Activated naive CD8-positive, alpha-beta T cell treated with anti-CD3 and anti-CD28 coated beads for 36 hours (primary cell): ENCODE data around the gene RGS17. TPM values are rescaled to one million over a fixed set of nuclear protein-coding genes. Genes with fewer than 3 reads are reported as not detected.

ENCODE experiments used
- DNase-seq: peaks from one replicate; pipeline ENCODE4 v3.0.0; 2021
- H3K27ac Mint-ChIP-seq: one replicate; pipeline ENCODE4 v1.8.0; 2022; ENCODE audit warnings: mild to moderate bottlenecking, moderate library complexity, mixed read lengths
- H3K27me3 Mint-ChIP-seq: one replicate; pipeline ENCODE4 v1.8.0; 2022; ENCODE audit warnings: mild to moderate bottlenecking, mixed read lengths
- H3K36me3 Mint-ChIP-seq: one replicate; pipeline ENCODE4 v1.8.0; 2021; ENCODE audit warnings: mild to moderate bottlenecking, mixed read lengths
- H3K4me1 Mint-ChIP-seq: one replicate; pipeline ENCODE4 v1.8.0; 2021; ENCODE audit warnings: mixed read lengths
- H3K4me3 Mint-ChIP-seq: one replicate; pipeline ENCODE4 v1.8.0; 2022; ENCODE audit warnings: mild to moderate bottlenecking, moderate library complexity, mixed read lengths
- H3K9me3 Mint-ChIP-seq: one replicate; pipeline ENCODE4 v1.8.0; 2022; ENCODE audit warnings: mixed read lengths
- total RNA-seq, 2 experiments: library from RNA; stranded (reverse); gene quantifications; one replicate each; pipeline ENCODE4 v1.2.3, GENCODE V29; 2021

Gene RGS17
- total RNA-seq, 2 experiments from 2014 or later, result not detected

DNA sequence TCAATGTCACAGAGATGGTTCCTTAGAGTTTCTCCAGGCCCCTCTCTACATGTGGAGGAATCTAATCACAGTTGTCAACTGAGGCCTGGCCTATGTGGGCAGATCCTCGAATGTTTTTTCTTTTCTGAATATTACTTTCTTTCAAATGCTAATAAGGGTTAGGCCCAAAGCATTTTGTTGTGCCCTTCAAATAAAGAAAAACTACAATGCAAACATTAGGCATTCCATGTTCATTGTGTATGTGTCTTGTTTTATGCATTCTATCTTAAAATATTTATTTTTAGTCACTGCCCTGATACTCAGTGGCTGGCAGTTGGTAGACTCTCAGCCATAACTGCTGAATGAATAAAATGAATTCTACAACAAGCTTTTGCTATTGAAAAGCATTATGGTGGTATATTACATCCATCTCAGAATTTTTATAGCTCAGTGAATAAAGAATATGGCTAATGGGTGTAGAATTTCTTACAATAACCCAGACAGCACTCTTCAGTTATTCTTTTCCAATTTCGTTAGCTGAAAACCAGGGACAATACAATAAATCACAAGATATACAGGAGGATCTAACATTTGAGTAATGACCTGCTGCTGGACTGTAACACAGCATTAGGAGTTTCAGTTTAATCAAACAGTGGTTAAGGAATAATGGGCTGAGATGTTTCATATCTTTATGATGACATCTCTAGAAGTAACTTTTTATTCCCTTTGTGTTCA is 28.3 kb downstream of the RGS17 start:
- Mint-ChIP-seq H3K9me3 (no peaks in the 10 kb centered on the region), H3K4me3 (no peak overlapping the region), H3K4me1 (no peaks in the 10 kb centered on the region), H3K27me3 (peaks cover 8% of the 10 kb centered on the region), H3K36me3 (no peaks in the 10 kb centered on the region), H3K27ac (no peak overlapping the region)
- no peak for DNase-seq

DNA sequence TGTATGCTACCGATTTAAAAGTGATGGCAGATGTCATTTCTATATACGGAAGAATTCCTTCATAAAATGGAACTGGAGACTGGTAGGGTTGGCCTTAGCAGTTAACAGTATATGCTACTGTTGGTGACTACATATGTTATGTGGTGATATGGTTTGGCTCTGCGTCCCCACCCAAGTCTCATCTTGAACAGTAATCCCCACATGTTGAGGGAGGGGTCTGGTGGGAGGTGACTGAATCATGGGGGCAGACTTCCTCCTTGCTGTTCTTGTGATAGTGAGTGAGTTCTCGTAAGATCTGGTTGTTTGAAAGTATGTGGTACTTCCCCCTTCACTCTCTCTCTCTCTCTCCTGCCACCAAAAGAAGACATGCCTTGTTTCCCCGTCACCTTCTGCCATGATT is 29.6 kb downstream of the RGS17 start:
- H3K4me1 Mint-ChIP-seq, result no peaks in the 10 kb centered on the region
- H3K27ac Mint-ChIP-seq, result no peak overlapping the region
- H3K27me3 Mint-ChIP-seq, result peaks cover 13% of the 10 kb centered on the region
- H3K9me3 Mint-ChIP-seq, result no peaks in the 10 kb centered on the region
- DNase-seq, result no peak
- no peak overlapping the region for H3K4me3 Mint-ChIP-seq
- H3K36me3 Mint-ChIP-seq, result no peaks in the 10 kb centered on the region

DNA sequence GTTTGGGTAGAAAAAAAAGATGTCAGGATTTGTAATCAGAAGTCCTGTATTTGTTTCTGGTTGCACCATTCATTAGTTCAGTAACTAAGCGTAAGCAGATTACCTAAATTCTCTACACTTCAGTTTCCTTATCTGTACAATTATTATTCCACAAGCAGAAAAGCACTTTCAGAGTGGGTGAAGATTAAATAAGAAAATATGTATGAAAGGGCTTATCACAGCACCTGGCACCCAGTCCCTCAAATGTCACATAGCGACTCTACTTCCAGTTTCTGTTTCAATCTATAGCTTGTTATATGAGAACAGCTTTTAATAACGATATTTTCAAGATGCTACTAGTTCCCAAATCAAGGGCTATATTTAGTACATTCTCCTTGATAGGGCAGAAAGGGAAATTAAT is 31.4 kb downstream of the RGS17 start:
- Mint-ChIP-seq H3K36me3 (no peaks in the 10 kb centered on the region), H3K27ac (no peak overlapping the region), H3K27me3 (peaks cover 8% of the 10 kb centered on the region), H3K9me3 (no peaks in the 10 kb centered on the region), H3K4me1 (no peaks in the 10 kb centered on the region), H3K4me3 (no peak overlapping the region)
- DNase-seq, result no peak

DNA sequence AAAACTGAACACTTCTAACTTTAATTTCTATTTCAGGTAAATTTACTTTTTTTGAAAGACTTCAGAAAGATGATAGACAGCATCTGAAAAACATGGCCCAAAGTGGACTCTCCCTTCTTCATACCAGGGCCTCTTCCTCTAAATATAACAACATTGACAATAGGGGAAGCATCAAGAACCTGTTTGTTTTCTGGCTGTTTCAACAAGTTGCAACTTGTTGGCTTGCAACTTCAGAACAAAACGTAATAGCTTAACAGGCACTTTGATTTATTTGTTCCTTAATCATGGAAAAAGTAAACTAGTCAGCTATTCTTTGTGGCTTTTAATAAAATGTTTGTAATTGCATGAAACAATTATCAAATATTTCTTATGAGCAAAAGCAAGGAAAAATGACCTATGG is 34.3 kb downstream of the RGS17 start:
- Mint-ChIP-seq H3K4me1 (peaks cover 5% of the 10 kb centered on the region), H3K4me3 (no peak overlapping the region), H3K36me3 (no peaks in the 10 kb centered on the region), H3K9me3 (no peaks in the 10 kb centered on the region), H3K27me3 (peaks cover 12% of the 10 kb centered on the region), H3K27ac (no peak overlapping the region)
- no peak for DNase-seq

DNA sequence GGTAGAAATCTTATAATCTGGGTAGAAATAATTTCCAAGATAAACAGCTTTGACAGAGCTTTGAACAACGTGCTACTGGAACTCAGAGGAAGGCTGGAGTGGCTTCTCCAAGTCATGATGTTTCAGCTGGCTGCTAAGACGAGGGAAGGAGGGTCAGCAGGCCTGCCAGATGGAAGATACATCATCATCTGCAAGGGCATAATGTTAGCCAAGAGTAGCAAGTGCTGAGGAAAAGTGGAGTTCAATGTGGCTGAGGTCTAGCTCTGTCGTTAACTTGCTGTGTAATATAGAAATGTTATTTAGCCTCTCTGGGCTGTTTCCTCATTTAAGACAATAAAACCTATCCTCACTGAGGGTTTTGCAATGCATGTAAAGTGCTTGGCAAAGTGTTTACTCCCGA is 35.1 kb downstream of the RGS17 start:
- no peak for DNase-seq
- H3K36me3 Mint-ChIP-seq, result no peaks in the 10 kb centered on the region
- H3K27me3 Mint-ChIP-seq, result peaks cover 12% of the 10 kb centered on the region
- H3K4me1 Mint-ChIP-seq, result peaks cover 5% of the 10 kb centered on the region
- no peak overlapping the region for H3K27ac Mint-ChIP-seq
- no peak overlapping the region for H3K4me3 Mint-ChIP-seq
- no peaks in the 10 kb centered on the region for H3K9me3 Mint-ChIP-seq

- DNase-seq, result no peak
- peaks cover 5% of the 10 kb centered on the region for H3K4me1 Mint-ChIP-seq
- H3K9me3 Mint-ChIP-seq, result no peaks in the 10 kb centered on the region
- no peak overlapping the region for H3K27ac Mint-ChIP-seq
- peaks cover 8% of the 10 kb centered on the region for H3K27me3 Mint-ChIP-seq
- no peak overlapping the region for H3K4me3 Mint-ChIP-seq
- H3K36me3 Mint-ChIP-seq, result no peaks in the 10 kb centered on the region
Observed at GRCh38 chr6:153092082-153093013, 38.7 kb downstream of the RGS17 start.

DNA sequence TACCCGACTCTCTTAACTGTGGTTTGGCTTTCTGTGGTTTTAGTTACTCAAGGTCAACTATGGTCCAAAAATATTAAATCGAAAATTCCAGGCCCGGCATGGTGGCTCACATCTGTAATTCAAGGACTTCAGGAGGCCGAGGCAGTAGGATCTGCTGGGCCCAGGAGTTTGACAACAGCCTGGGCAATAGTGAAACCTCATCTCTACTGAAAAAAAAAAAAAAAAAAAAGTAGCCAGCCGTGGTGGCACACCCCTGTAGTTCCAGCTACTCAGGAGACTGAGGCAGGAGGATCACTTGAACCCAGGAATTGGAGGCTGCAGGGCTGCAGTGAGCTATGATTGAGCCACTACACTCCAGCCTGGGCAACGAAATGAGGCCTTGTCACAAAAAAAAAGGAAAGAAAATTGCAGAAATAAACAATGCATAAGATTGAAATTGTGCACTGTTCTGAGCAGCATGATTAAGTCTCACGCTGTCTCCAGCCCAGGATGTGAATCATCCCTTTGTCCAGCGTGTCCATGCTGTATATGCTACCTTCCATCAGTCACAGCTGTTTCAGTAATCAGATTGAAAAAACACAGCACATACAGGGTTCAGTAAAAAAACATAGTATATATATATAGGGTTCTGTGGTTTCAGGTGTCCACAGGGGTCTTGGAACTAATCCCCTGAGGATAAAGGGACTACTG is 40.7 kb downstream of the RGS17 start:
- H3K4me1 Mint-ChIP-seq, result peaks cover 5% of the 10 kb centered on the region
- H3K27me3 Mint-ChIP-seq, result peaks cover 13% of the 10 kb centered on the region
- H3K4me3 Mint-ChIP-seq, result no peak overlapping the region
- no peaks in the 10 kb centered on the region for H3K36me3 Mint-ChIP-seq
- H3K27ac Mint-ChIP-seq, result no peak overlapping the region
- no peaks in the 10 kb centered on the region for H3K9me3 Mint-ChIP-seq
- DNase-seq, result no peak

DNA sequence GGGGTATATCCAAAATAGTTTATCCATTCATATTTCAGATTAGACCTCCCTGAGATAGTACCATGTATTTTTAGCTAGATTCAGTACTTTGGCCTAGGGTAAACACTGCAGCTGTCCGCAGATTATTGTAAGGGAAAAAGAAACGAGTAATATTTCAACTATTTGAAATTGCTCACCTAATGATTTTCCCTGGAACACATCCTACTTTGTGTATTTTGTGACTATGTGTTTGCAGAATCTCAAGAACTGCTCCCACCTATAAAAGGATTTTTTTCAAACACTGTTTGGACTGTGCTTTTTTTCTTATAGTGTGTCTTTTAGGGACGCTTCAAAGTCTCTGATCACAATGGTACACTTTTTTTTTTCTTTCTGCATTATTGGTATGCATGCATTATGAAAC is 42.3 kb downstream of the RGS17 start:
- H3K9me3 Mint-ChIP-seq, result no peaks in the 10 kb centered on the region
- no peak overlapping the region for H3K27ac Mint-ChIP-seq
- H3K4me1 Mint-ChIP-seq, result peaks cover 5% of the 10 kb centered on the region
- no peaks in the 10 kb centered on the region for H3K36me3 Mint-ChIP-seq
- H3K4me3 Mint-ChIP-seq, result no peak overlapping the region
- no peak for DNase-seq
- peaks cover 23% of the 10 kb centered on the region for H3K27me3 Mint-ChIP-seq

DNA sequence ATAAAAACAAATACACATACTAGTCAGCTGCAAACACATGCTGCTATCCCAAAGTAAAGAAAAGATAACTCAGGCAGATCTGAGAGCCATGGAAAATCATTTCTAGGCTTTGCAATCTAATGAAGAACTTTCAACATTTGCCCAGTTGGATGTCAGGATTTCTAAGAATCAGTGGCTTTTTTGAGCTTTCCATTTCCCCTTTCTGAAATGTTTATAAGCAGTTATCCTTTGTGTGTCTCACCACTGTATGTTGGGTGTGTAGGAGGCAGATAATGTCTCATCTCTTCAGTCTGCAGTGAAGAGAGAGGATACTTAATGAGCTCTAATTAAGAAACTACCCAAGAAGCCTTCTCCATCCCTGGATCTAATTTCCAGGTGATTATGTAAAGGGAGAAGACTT is 43.6 kb downstream of the RGS17 start:
- DNase-seq, result no peak
- no peak overlapping the region for H3K4me3 Mint-ChIP-seq
- H3K9me3 Mint-ChIP-seq, result no peaks in the 10 kb centered on the region
- no peaks in the 10 kb centered on the region for H3K36me3 Mint-ChIP-seq
- H3K27me3 Mint-ChIP-seq, result peaks cover 25% of the 10 kb centered on the region
- peaks cover under 1% of the 10 kb centered on the region for H3K4me1 Mint-ChIP-seq
- no peak overlapping the region for H3K27ac Mint-ChIP-seq

DNA sequence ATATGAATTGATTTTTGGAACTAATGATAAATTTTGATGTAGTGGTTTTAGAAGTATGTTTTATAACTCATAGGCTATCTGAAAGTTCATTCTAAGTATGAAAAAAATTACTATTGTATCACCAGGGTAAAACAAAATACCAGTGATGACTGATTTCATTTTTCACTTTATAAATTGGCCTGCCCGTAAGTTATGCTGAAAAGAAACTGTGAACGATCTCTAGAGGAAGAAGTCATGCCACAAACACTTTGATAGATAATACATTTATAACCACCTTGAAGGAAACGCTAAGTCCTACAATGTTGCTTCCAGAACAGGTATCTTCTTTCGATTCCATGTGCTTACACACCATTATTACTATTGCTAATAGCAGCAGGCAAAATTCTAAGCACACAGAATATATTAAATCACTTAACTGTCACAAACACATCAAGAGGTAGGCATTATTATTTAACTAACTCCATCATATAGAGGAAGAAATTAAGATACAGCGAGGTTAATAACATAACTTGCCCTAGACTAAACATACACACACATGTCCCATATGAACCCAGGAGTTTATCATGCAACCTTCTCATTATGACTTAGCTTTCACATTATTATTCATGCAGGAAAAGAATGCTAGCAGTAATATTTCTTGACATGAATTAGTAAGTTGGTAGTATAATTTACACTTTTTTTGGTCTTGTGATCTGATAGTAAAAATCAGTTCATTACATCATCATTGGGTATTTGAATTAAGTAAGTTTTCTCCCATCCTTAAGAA is 44.7 kb downstream of the RGS17 start:
- no peak for DNase-seq
- peaks cover 33% of the 10 kb centered on the region for H3K27me3 Mint-ChIP-seq
- no peaks in the 10 kb centered on the region for H3K9me3 Mint-ChIP-seq
- H3K4me3 Mint-ChIP-seq, result no peak overlapping the region
- H3K4me1 Mint-ChIP-seq, result no peaks in the 10 kb centered on the region
- H3K36me3 Mint-ChIP-seq, result no peaks in the 10 kb centered on the region
- no peak overlapping the region for H3K27ac Mint-ChIP-seq

- DNase-seq, result no peak
- H3K4me3 Mint-ChIP-seq, result no peak overlapping the region
- no peaks in the 10 kb centered on the region for H3K4me1 Mint-ChIP-seq
- no peak overlapping the region for H3K27ac Mint-ChIP-seq
- H3K9me3 Mint-ChIP-seq, result no peaks in the 10 kb centered on the region
- no peaks in the 10 kb centered on the region for H3K36me3 Mint-ChIP-seq
- peaks cover 33% of the 10 kb centered on the region for H3K27me3 Mint-ChIP-seq
Observed at GRCh38 chr6:153085239-153085638, 45.8 kb downstream of the RGS17 start.

DNA sequence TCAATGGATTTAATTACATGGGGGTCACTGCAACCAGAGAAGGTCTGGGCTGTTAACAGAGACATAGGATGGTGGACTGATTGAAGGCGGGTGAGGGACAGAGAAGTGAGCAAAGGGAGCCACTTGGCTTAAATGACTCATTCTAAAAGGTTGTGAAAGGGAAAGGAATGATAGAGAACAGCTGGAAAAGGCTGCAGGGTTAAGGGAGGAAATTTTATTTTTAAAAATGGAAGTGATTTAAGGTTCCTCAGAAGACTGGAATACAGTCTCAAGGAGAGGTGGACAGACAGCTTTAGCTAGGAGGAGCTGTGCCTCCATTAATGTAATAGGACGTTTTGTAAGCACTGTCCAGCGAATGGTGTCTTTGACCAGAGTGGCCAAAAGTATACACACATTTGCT is 46.7 kb downstream of the RGS17 start:
- no peaks in the 10 kb centered on the region for H3K9me3 Mint-ChIP-seq
- DNase-seq, result no peak
- no peaks in the 10 kb centered on the region for H3K36me3 Mint-ChIP-seq
- H3K27me3 Mint-ChIP-seq, result peaks cover 33% of the 10 kb centered on the region
- no peak overlapping the region for H3K27ac Mint-ChIP-seq
- H3K4me1 Mint-ChIP-seq, result no peaks in the 10 kb centered on the region
- no peak overlapping the region for H3K4me3 Mint-ChIP-seq

GRCh38 chr6:153083869-153084268 is 47.2 kb downstream of the RGS17 start:
- H3K4me3 Mint-ChIP-seq, result no peak overlapping the region
- no peaks in the 10 kb centered on the region for H3K36me3 Mint-ChIP-seq
- no peaks in the 10 kb centered on the region for H3K9me3 Mint-ChIP-seq

GRCh38 chr6:153081914-153082313 is 49.2 kb downstream of the RGS17 start:
- no peak overlapping the region for H3K4me3 Mint-ChIP-seq

More at GRCh38 chr6:153083869-153084268, 47.2 kb downstream of the RGS17 start:
- Mint-ChIP-seq H3K27ac (no peak overlapping the region), H3K4me1 (no peaks in the 10 kb centered on the region), H3K27me3 (peaks cover 33% of the 10 kb centered on the region)
- DNase-seq, result no peak

More at GRCh38 chr6:153081914-153082313, 49.2 kb downstream of the RGS17 start:
- Mint-ChIP-seq H3K4me1 (no peaks in the 10 kb centered on the region), H3K27ac (no peak overlapping the region), H3K27me3 (peaks cover 30% of the 10 kb centered on the region), H3K9me3 (no peaks in the 10 kb centered on the region), H3K36me3 (no peaks in the 10 kb centered on the region)
- no peak for DNase-seq
